GM19043 (cell line): Measurements from ENCODE around the gene USP8.
"Not testable (repeated sequence)": the region's sequence is repeated elsewhere in the genome, so short reads cannot be mapped to it uniquely, and the experiment has no call there.

Experiments
- ATAC-seq: cut with Tn5 transposase; IDR thresholded peaks from one replicate; pipeline ENCODE4 v1.9.1; 2021; ENCODE audit warnings: low read depth; ENCODE audit not compliant: unreplicated experiment

Gene USP8

DNA sequence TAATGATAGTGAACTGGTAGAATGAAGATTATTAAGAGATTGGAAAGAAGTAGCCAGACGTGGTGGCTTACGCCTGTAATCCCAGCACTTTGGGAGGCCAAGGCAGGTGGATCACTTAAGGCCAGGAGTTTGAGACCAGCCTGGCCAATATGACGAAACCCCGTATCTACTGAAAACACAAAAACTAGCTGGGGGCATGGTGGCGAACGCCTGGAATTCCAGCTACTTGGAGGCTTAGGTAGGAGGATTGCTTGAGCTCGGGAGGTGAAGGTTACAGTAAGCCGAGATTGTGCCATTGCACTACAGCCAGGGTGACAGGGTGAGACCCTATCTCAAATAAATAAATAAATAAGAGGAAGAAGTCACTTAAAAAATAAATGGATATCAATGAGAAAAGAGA is 14.0 kb downstream of the USP8 start:
- no peak for ATAC-seq

DNA sequence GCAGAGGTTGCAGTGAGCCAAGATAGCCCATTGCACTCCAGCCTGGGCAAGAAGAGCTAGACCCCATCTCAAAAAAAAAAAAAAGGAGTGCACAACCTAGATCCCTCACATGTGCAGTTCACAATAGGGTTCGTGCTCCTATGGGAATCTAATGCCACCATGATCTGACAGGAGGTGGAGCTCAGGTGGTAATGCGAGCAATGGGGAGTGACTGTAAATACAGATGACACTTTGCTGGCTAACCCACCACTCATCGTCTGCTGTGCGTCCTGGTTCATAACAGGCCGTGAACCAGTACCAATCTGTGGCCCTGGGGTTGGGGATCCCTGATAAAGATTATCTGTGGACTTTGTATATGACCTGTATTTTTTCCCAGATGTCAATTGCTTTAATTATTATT is 16.7 kb downstream of the USP8 start:
- ATAC-seq: no peak

DNA sequence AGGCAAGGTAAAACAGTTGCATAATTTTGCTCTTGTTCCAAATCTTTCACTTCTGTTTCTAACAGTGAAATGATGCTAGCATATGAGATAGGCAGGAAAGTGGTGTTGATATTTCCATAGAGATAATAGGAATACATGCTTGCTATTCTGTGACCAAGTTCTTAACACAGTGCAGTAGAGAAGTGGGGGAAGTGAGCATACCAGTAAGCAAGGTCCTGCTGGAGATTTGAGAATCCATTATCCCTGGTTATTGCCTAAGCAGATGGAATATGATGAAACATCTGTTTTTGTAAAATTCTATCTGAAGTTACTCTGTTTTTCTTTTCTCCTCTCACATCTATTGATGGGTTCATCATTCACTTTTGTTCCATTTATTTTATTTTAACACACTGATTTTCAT is 28.7 kb downstream of the USP8 start:
- ATAC-seq: no peak

DNA sequence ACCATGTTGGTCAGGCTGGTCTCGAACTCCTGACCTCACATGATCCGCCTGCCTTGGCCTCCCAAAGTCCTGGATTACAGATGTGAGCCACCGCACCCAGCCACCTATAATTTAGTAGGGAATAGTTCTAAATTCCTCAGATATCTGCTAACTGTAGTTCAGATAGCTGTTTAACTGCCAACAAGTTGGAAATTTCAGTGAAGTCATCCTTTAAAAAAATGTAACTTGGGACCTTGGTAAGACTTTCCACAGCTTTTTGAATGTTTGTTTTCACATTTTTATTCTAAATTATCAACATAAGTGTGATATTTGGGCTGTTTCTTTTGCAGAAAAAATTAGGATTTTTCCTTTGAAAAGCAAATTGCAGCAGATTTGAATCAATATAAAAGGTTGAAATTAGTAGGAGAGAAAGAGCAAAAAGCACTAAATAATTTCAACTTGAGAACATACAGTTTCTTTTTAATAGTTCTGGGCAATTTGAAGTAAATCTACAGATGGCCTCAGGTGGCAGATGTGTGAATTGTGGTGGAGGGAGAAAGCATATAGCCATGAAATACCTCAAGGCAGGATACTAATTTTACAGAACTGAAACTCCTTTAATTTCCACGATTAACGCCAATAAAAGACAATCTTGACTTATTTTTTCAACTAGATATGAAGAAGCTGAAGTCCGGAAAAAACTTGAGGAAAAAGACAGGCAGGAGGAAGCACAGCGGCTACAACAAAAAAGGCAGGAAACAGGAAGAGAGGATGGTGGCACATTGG is 34.3 kb downstream of the USP8 start:
- no peak for ATAC-seq

- no peak for ATAC-seq
Observed at GRCh38 chr15:50463423-50464358, 39.5 kb downstream of the USP8 start.

DNA sequence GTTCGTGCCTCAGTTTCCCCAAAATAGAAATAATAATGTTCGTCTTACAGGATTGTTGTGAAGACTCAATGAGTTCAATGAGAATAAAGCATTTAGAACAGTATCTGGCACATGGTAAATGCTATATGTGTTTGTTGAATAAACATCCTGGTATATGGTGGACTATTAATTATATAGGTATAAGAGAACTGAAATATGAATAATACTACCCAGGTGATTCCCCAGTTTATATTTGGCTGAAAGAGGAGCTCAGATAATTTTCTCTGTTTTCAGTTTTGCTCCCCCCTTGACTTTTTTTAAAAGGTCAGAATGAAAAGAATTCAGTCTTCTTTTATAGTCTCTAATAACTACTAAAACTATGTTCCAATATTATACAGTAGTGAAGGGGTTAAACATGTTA is 46.9 kb downstream of the USP8 start:
- ATAC-seq: no peak

DNA sequence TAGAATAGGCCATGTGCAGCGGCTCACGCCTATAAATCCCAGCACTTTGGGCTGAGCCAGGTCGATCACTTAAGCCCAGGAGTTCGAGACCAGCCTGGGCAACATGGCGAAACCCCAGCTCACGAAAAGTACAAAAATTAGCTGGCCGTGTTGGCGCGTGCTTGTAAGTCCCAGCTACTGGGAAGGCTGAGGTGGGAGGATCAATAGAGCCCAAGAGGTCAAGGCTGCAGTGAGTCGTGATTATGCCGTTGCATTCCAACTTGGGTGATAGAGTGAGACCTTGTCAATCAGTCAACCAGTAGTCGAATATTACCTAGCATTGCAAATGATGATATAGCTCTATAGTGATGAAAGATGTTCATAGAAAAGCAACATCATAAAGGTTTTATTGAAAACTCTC is 51.9 kb downstream of the USP8 start:
- ATAC-seq: no peak

GRCh38 chr15:50484781-50485180 is 60.6 kb downstream of the USP8 start:
- no peak for ATAC-seq

DNA sequence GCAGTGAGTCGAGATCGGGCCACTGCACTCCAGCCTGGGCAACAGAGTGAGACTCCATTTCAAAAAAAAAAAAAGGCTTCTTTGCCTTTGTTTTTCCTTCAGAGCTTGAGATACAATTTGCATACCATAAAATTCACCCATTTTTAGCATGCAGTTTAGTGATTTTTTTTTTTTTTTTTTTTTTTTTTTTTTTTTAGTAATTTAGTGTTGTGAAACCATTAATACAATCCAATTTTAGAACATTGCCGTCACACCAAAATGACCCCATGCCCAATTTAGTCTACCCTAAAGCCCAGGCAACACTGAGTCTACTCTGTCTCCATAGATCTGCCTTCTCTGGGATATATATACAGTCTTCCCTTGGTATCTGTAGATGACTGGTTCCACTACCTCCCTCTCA is 61.2 kb downstream of the USP8 start:
- no peak for ATAC-seq

GRCh38 chr15:50487287-50487686 is 63.1 kb downstream of the USP8 start:
- ATAC-seq: no peak

DNA sequence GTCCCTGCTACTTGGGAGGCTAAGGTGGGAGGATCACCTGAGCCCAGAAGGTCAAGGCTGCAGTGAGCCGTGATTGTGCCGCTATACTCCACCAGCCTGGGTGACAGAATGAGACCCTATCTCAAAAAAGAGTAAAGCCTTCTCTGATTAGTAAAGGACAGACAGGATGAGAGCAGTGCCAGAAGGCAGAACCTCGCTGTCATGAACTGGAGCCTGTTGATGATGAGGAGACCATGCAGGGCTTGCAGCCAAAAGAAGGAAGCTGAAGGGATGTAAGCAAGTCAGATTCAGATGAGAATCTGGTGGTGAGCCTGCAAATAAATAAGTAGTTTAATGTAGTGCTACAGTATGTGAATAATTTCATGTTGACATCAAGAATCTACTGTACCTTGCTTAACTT is 69.4 kb downstream of the USP8 start:
- no peak for ATAC-seq

GRCh38 chr15:50494547-50494946 is 70.3 kb downstream of the USP8 start:
- not testable (repeated sequence) for ATAC-seq

DNA sequence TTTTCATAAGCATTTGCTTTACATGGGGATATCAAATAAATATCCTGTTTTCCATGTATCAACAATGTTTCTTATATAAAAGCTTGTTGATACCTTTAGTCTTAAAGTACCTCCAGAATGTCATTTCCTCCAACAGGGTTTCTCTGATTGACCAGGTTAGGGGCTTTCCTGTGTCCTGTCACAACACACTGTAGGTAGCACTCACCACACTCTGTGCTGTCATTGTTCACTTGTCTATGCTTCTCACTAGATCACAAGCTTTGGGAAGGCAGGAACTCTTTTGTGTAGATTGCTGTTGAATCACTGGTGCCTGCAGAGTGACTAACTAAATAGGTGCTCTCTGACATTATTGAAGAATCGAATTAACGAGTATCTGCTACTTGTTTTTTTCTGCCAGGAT is 72.5 kb downstream of the USP8 start:
- ATAC-seq: no peak

- no peak for ATAC-seq
Observed at GRCh38 chr15:50500352-50500751, 76.1 kb downstream of the USP8 start.

DNA sequence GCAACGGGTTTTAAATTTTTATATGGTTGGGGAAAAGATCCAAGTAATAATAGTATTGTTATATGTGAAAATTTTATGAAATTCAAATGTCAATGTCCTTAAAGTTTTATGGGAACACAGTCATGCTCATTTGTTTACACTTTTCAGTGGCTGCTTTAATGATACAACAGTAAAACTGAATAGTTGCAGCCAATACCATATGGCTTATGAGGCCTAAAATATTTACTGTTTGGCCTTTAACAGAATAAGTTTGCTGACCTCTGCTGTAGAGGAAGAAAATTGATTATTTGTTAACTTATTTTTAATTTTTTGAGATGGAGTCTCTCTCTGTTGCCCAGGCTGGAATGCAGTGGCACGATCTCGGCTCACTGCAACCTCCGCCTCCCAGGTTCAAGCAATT is 77.6 kb downstream of the USP8 start:
- ATAC-seq: no peak

DNA sequence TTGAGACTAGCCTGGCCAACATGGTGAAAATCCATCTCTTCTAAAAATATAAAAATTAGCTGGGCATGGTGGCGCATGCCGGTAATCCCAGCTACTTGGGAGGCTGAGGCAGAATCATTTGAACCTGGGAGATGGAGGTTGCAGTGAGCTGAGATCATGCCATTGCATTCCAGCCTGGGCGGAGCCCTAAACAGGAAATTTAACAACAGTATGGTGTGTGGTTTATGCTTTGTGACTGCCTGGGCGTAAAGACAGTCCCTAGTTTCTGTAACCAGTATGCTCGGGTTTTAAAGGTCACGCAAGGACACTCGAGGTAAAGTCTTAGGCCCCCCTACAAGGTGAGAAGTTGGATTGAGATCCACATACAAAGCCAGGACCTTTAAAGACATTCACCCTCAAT is 78.9 kb downstream of the USP8 start:
- no peak for ATAC-seq

DNA sequence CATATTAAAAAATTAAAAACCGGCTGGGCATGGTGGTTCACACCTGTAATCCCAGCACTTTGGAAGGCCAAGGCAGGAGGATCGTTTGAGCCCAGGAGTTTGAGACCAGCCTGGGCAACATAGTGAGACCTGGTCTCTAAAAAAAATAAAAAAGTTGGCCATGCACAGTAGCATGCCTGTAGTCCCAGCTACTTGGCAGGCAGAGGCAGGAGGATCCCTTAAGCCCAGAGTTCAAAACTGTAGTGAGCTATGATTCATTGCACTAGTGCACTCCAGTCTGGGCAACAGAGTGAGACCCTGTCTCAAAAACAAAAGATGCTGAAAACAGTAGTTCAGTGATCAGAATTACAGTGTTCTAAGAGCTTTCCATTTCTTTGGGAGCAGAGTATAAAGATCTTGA is 81.5 kb downstream of the USP8 start:
- not testable (repeated sequence) for ATAC-seq

- ATAC-seq: no peak
Observed at GRCh38 chr15:50506121-50506520, 81.9 kb downstream of the USP8 start.

- no peak for ATAC-seq
Observed at GRCh38 chr15:50513001-50513400, 88.8 kb downstream of the USP8 start.

DNA sequence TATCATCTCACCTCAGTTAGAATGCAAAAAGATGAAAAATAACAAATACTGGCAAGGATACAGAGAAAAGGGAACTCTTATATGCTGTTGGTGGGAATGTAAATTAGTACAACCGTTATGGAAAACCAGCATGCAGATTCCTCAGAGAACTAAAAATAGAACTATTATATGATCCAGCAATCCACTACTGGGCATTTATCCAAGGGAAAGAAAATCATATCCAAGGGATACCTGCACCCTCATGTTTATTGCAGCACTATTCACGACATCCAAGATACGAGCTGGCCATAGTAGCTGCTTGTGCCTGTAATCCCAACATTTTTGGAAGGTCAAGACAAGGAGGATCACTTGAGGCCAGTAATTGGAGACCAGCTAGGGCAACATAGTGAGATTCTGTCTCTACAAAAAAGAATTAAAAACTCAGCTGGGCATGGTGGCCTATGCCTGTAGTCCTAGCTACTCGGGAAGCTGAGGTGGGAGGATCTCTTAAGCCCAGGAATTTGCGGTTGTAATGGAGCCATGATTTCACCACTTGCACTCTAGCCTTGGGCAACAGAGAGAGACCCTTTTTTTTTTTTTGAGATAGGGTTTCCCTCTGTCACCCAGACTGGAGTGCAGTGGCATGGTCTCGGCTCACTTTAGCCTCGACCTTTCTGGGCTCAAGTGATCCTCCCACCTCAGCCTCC is 95.7 kb downstream of the USP8 start:
- ATAC-seq: no peak

DNA sequence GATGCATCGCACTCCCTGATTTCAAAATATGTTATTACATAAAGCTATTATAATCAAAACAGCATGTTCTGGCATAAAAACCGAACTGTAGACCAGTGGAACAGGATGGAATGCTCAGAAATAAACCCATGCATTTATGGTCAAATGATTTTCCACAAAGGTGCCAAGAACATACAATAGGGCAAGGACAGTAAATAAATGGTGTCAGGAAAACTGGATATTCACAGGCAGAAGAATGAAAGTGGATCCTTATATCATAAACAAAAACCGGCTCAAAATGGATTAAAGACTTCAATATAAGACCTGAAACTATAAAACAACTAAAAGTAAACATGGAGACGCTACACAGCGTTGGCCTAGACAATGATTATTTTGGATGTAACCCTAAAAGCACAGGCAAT is 99.6 kb downstream of the USP8 start:
- no peak for ATAC-seq
